ENCODE results near the gene PUM2.

Gene PUM2

DNA sequence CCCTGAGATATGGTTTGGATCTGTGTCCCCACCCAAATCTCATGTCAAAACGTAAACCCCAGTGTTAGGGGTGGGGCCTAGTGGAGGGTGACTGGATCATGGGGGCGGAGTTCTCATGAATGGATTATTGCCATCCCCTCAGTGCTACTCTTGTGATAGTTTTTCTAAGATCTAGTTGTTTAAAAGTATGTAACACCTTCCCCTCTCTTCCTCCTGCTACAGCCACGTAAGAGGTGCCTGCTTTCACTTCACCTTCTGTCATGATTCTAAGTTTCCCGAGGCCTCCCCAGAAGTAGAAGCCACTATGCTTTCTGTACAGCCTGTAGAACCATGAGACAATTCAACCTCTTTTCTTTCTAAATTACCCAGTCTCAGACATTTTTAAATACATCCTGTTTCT lies 16.9 kb downstream of the PUM2 start:
- TF ChIP-seq GATA3 (IDR thresholded peaks at IDR 0.05; ENCODE audit: low read depth, low read length), result no peak
- no peak for TF ChIP-seq GATA2 (IDR thresholded peaks at IDR 0.05; ENCODE audit: low read depth, low read length)

DNA sequence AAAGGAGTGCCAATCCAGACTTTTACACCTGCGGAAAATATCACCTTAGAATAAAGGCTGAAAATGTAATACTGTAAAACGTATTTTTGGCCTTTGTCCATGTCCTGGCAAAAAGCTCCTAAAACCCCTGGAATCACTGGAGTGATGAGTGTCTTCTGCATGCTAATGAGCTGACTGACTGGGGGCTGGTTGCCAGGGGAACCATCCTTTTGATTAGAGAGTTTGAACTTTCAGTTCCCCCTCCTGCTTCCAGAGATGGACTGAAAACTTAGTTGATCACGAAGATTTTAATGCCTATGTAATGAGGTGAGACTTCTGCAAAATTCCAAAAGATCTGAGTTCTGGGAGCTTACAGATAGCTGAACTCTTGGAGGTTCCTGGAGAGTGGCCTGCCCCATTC lies 20.5 kb downstream of the PUM2 start:
- TF ChIP-seq GATA3 (IDR thresholded peaks at IDR 0.05; ENCODE audit: low read depth, low read length) (no peak), GATA2 (IDR thresholded peaks at IDR 0.05; ENCODE audit: low read depth, low read length) (no peak)

DNA sequence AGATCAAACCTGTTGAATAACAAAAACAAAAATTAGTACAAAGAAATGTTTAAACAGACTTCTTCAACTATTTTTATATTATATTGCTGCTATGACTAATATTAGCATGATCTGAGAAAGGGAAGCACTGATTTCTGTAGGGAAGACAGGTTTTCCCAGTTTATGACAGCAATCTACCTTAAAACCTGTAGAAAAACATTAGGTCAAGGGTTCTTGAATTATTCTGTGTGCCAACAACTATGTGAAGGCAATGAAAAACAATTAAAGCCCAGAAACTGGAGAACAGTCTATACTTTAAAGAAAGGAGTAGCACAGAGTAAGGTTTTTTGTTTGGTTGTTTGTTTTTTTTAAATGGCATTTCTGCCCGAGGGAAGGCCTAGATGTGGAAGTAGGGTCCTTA lies 23.3 kb downstream of the PUM2 start:
- TF ChIP-seq GATA3 (IDR thresholded peaks at IDR 0.05; ENCODE audit: low read depth, low read length) (no peak), GATA2 (IDR thresholded peaks at IDR 0.05; ENCODE audit: low read depth, low read length) (no peak)

DNA sequence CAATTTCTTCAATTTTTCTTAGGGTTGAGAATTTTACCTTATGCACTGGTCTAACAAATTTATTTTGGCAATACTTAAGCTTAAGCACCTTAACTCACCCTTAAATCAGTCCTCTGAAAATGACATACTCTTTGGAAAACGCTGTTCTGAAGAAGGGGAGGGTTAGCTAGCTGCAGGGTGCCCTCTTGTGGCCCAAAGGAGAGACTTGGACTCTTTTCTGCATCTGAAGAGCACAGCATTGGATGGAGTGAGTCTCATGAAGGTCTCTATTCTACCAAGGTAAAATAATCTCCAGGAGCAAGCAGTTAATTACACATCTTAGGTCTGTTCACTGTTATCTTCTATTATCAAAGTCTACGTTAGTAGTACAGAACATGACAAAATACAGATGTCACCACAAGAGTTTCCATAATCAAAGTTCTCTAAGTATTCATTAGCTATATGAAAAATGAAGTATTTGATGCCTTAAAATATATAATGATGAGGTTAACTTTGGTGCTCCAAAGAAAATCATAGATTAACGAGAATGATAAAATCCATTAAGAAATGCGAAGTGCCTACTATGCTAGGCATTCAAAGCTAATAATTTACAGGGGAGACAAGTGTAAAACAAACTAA lies 24.4 kb downstream of the PUM2 start:
- TF ChIP-seq GATA3 (IDR thresholded peaks at IDR 0.05; ENCODE audit: low read depth, low read length), result no peak
- no peak for TF ChIP-seq GATA2 (IDR thresholded peaks at IDR 0.05; ENCODE audit: low read depth, low read length)

DNA sequence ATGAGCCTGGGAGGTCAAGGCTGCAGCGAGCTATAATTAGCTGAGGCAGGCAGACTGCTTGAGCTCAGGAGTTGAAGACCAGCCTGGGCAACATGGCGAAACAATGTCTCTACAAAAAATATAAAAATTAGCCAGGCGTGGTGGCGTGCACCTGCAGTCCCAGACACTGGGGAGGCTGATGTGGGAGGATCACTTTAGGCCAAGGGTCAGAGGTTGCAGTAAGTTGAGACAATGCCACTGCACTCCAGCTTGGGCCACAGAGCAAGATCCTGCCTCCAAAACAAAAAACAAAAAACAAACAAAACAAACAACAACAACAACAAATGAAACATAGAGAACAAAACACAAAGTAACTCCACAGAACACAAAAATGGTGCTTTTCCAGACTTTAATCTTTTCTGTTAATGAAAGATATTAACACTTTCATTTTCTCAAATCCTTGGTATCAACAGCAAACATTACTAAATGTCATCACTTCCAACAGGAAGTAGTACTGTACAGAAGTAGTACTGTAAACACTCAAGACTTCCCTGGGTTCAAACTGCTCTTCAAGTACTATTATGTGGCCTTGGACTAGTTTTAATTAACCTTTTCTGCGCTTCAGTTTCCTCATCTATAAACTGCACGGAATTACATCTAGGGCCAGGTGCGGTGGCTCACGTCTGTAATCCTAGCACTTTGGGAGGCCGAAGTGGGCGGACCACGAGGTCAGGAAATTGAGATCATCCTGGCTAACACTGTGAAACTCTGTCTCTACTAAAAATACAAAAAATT lies 27.9 kb downstream of the PUM2 start:
- TF ChIP-seq GATA3 (IDR thresholded peaks at IDR 0.05; ENCODE audit: low read depth, low read length), result no peak
- no peak for TF ChIP-seq GATA2 (IDR thresholded peaks at IDR 0.05; ENCODE audit: low read depth, low read length)

DNA sequence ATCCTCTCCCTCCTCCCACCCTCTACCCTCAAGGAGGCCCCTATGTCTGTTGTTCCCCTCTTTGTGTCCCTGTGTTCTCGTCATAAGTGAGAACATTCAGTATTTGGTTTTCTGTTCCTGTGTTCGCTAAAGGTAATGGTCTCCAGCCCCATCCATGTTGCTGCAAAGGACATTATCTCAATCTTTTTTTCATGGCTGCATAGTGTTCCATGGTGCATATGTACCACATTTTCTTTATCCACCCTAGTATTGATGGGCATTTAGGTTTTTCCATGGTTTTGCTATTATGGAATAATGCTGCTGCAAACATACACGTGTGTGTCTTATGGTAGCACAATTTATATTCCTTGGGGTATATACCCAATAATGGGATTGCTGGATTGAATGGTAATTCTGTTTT lies 33.0 kb downstream of the PUM2 start:
- TF ChIP-seq GATA3 (IDR thresholded peaks at IDR 0.05; ENCODE audit: low read depth, low read length) (no peak; the same call in 1 of the 2 replicates), GATA2 (IDR thresholded peaks at IDR 0.05; ENCODE audit: low read depth, low read length) (no peak)

DNA sequence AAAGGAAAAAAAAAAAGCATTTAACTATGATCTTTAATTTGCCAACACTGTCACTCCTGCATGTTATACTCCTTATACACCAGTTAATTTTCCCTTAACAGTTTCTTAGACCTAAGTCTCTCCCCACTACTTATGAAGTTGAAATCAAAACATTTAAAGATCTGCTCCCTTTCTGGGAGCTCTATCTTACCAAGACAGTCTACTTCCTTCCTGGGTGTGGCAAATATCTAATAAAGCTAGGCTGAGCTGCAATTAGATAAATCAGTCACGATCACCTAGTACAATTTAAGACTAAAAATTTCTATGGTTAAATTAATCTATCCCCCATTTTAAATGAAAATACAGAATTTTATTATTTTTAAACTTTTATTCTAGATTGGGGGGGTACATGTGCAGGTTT lies 33.4 kb downstream of the PUM2 start:
- TF ChIP-seq GATA2 (IDR thresholded peaks at IDR 0.05; ENCODE audit: low read depth, low read length), result no peak
- no peak for TF ChIP-seq GATA3 (IDR thresholded peaks at IDR 0.05; ENCODE audit: low read depth, low read length)

DNA sequence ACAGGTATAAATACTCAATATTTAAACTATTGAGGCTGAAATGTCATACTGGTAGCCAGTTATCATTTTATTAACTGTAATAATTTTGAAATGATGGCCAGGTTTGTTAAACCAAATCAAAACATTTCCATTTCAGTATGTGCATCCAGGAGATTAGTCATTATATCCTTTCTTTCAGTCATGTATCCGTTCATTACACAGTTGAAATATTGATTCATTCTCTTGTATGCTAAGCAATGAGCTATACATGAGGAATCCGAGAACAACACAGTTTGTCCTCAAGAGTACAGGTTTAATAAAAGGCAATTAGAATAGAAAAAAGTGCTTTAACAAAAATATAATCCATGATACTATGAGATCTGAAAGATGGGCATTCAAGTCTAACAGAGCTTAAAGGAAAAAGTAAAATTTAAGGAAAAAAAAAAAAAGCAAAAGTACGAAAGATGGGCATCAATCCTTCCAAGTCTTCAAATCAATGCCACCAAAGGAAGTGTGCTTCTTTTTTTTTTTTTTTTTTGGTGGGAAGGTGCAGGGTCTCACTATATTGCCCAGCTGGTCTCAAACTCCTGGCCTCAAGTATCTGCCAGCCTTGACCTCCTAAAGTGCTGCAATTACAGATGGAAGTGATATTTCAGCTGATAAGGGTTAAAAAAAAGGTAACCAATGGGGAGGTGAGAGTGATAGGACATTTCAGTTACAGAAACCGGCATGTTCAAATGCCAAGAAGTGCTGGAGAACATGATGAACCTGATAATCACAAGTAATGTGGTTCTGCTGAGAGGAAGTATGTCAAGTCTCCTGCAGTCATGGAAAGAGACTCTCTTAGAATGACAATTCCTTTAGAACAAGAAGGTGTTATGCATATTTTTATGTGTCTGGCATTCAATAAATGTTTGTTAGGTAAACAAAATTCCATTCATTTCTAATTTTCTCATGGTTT lies 35.8 kb downstream of the PUM2 start:
- no peak for TF ChIP-seq GATA3 (IDR thresholded peaks at IDR 0.05; ENCODE audit: low read depth, low read length)
- no peak for TF ChIP-seq GATA2 (IDR thresholded peaks at IDR 0.05; ENCODE audit: low read depth, low read length)

DNA sequence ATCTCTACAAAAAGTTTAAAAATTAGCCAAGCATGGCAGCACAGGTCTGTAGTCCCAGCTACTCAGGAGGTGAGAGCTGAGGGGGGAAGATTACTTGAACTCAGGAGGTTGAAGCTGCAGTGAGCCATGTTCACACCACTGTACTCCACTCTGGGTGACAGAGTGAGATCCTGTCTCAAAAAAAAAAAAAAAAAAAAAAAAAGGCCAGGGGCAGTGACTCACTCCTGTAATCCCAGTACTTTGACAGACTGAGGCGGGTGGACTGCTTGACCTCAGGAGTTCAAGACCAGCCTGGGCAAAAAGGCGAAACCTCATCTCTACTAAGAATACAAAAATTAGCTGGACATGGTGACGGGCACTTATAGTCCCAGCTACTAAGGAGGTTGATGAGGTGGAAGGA lies 37.0 kb downstream of the PUM2 start:
- no peak for TF ChIP-seq GATA3 (IDR thresholded peaks at IDR 0.05; ENCODE audit: low read depth, low read length)
- TF ChIP-seq GATA2 (IDR thresholded peaks at IDR 0.05; ENCODE audit: low read depth, low read length), result no peak

DNA sequence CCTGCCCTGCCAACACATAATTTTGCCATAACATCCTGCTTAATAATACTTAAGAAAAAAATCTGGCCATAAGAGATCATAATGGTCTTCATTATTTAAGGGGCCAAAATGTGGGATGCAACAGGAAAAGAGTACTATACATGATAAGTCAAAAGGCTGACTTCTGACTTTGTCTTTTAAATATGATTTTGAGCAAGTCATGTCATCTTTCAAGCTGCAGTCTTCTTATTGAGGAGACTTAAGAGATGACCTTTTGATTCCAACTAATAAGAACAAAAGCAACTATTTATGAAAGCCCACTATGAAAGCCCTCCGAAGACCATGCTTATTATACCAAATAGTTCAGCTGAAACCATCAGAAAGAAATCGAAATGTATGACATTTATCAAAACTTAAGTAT lies 41.6 kb downstream of the PUM2 start:
- TF ChIP-seq GATA3 (IDR thresholded peaks at IDR 0.05; ENCODE audit: low read depth, low read length), result no peak
- TF ChIP-seq GATA2 (IDR thresholded peaks at IDR 0.05; ENCODE audit: low read depth, low read length), result no peak

DNA sequence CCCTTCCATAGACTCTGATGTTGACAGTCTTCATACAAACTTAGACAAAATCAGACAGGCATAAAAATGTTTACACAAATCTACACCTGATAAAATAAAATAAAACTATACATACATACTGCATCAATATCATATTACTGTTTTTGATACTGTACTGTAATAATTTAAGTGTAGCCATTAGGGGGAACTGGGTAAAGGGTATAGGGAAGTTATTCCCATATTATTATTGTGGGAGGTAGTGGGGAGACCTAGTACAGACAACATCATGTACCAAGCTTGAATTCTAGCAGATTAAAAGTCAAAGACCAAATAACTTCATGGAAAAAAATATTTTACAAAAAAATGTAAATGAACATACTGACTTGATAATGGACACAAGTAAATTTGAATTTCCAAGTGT lies 43.3 kb downstream of the PUM2 start:
- TF ChIP-seq GATA3 (IDR thresholded peaks at IDR 0.05; ENCODE audit: low read depth, low read length) (no peak), GATA2 (IDR thresholded peaks at IDR 0.05; ENCODE audit: low read depth, low read length) (no peak)

DNA sequence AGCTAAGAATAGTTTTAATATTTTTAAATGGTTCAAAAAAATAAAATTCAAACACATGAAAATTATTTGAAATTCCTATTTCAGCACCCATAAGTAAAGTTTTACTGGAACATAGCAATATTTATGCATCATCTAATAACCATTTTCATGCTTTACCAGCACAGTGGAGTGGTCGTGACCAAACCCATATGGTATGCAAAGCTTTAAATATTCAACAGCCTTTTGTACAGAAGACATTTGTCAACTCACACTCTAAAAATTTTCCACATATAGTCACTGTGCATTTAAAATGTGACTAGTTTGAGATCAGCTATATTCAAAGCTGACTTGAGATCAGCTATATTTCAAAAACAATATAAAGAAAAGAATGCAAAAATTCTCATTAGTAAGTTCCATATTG lies 46.2 kb downstream of the PUM2 start:
- TF ChIP-seq GATA3 (IDR thresholded peaks at IDR 0.05; ENCODE audit: low read depth, low read length) (no peak), GATA2 (IDR thresholded peaks at IDR 0.05; ENCODE audit: low read depth, low read length) (no peak)

DNA sequence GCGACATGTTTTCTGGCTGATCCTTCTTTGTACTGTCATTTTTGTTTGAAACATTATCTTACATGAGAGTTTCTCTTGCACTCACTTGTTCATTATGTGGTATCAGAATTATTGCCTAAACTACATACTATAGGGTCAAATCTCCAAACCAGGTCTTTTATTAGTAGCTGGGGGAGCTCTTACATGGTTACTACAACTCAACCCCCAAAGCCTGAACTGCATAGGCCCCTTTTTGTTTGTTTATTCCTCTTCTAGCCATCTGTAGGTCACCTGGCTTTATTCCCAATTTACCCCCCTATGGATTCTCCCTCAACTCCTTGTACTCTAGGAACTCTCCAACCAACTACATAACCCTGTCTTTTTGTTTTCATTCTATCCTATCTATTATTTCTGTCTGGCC lies 46.7 kb downstream of the PUM2 start:
- TF ChIP-seq GATA2 (IDR thresholded peaks at IDR 0.05; ENCODE audit: low read depth, low read length) (no peak), GATA3 (IDR thresholded peaks at IDR 0.05; ENCODE audit: low read depth, low read length) (no peak)

DNA sequence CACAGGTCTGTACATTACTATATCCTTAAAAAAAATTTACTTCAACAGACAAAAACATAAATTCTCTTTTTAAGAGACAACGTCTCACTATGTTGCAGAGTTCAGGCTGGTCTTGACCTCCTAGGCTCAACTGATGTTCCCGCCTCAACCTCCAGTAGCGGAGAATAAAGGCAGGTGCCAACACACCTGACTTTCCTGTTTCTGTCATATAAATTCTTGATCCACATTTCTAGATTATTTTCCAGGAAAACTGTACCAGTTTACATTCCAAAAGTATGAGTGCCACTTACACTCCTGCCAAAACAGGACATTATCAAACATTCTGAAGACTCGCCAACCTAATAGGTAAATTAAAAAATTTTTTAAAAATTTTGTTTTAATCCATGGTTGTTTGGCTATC lies 48.6 kb downstream of the PUM2 start:
- no peak for TF ChIP-seq GATA2 (IDR thresholded peaks at IDR 0.05; ENCODE audit: low read depth, low read length)
- TF ChIP-seq GATA3 (IDR thresholded peaks at IDR 0.05; ENCODE audit: low read depth, low read length), result no peak
